IMR-90 (cell line): Measurements from ENCODE around the gene ANKRD27. TPM values are rescaled to one million over a fixed set of nuclear protein-coding genes. Genes with fewer than 3 reads are reported as not detected.

Experiments
- ATAC-seq: fragments of 200-7000 bp; cut with Tn5 transposase; 2 replicates; pipeline ENCODE4 v1.9.1; 2020; ENCODE audit warnings: low read depth, mild to moderate bottlenecking, moderate library complexity
- BruUV-seq: library from RNA; stranded (reverse); fragments of 400-500 nt; replicated peaks from 2 replicates; lab custom pipeline; 2021; lab: Mats Ljungman, UMichigan
- CTCF ChIA-PET: fragments of 300-600 bp; formaldehyde crosslinking; extraction: SDS; loops from one replicate; lab custom pipeline; 2021; ENCODE audit warnings: antibody characterized with exemption; lab: Yijun Ruan, JAX
- POLR2A ChIA-PET: fragments of 300-600 bp; sonication (Branson Sonifier 250); formaldehyde crosslinking; loops from one replicate; lab custom pipeline; 2022; ENCODE audit warnings: antibody characterized with exemption; ENCODE audit not compliant: unreplicated experiment; lab: Charles Lee
- DNase-seq: peaks from one replicate; pipeline ENCODE4 v3.0.0; 2013
- H2AFZ ChIP-seq: replicated peaks from 2 replicates; pipeline ENCODE3; 2013; ENCODE audit warnings: low read length, mild to moderate bottlenecking; ENCODE audit not compliant: poor library complexity
- H2AK5ac ChIP-seq: 2 replicates; pipeline ENCODE4 v1.6.1; 2013; ENCODE audit warnings: low read depth, low read length, inconsistent platforms
- H2AK9ac ChIP-seq: replicated peaks from 2 replicates; pipeline ENCODE3; 2013; ENCODE audit warnings: mild to moderate bottlenecking, low read depth, low read length, moderate library complexity; ENCODE audit not compliant: poor library complexity
- H2BK120ac ChIP-seq: 2 replicates; pipeline ENCODE4 v1.6.1; 2013; ENCODE audit warnings: low read depth, low read length, inconsistent platforms
- H2BK15ac ChIP-seq: 3 replicates; pipeline ENCODE4 v1.6.1; 2013; ENCODE audit warnings: low read depth, low read length, inconsistent platforms
- H2BK20ac ChIP-seq: 2 replicates; pipeline ENCODE4 v1.6.1; 2013; ENCODE audit warnings: low read depth, mild to moderate bottlenecking, inconsistent platforms, low read length, moderate library complexity
- H2BK5ac ChIP-seq: 2 replicates; pipeline ENCODE4 v1.6.1; 2013; ENCODE audit warnings: mild to moderate bottlenecking, low read depth, low read length, inconsistent platforms; ENCODE audit not compliant: poor library complexity, severe bottlenecking
- H3K14ac ChIP-seq: replicated peaks from 2 replicates; pipeline ENCODE4 v1.6.1; 2013; ENCODE audit warnings: low read depth, low read length, inconsistent platforms
- H3K18ac ChIP-seq: 2 replicates; pipeline ENCODE4 v1.6.1; 2013; ENCODE audit warnings: low read depth, low read length, control low read depth
- H3K23ac ChIP-seq: 2 replicates; pipeline ENCODE4 v1.6.1; 2013; ENCODE audit warnings: low read depth, low read length, inconsistent platforms
- H3K27ac ChIP-seq: 2 replicates; pipeline ENCODE4 v1.5.1; 2013; ENCODE audit warnings: mild to moderate bottlenecking, control low read depth, low read length; ENCODE audit not compliant: insufficient read depth
- H3K27me3 ChIP-seq: 2 replicates; pipeline ENCODE4 v1.6.1; 2013; ENCODE audit warnings: low read length; ENCODE audit not compliant: control insufficient read depth, insufficient read depth
- H3K36me3 ChIP-seq: 2 replicates; pipeline ENCODE4 v1.6.1; 2013; ENCODE audit warnings: low read length, mixed read lengths; ENCODE audit not compliant: control insufficient read depth, insufficient read depth
- H3K4ac ChIP-seq: 2 replicates; pipeline ENCODE4 v1.6.1; 2013; ENCODE audit warnings: low read depth, low read length, inconsistent platforms
- H3K4me1 ChIP-seq: 2 replicates; pipeline ENCODE4 v1.6.1; 2013; ENCODE audit warnings: low read length, mixed read lengths; ENCODE audit not compliant: control insufficient read depth, insufficient read depth
- H3K4me2 ChIP-seq: 2 replicates; pipeline ENCODE4 v1.6.1; 2013; ENCODE audit warnings: low read depth, mild to moderate bottlenecking, control low read depth, low read length, moderate library complexity
- H3K4me3 ChIP-seq: 2 replicates; pipeline ENCODE4 v1.5.1; 2013; ENCODE audit warnings: low read depth, mild to moderate bottlenecking, control low read depth, low read length, moderate library complexity; ENCODE audit not compliant: insufficient read depth
- H3K56ac ChIP-seq: 2 replicates; pipeline ENCODE4 v1.6.1; 2013; ENCODE audit warnings: low read length, inconsistent platforms; ENCODE audit not compliant: insufficient read depth; ENCODE audit errors: extremely low read depth
- H3K79me1 ChIP-seq, 2 experiments: 2 replicates each; pipeline ENCODE4 v1.6.1; 2013; ENCODE audit warnings: low read length in 2 of 2, inconsistent platforms in 1 of 2, low read depth in 1 of 2
- H3K9ac ChIP-seq: 2 replicates; pipeline ENCODE4 v1.6.1; 2013; ENCODE audit warnings: low read depth, low read length, control low read depth
- H3K9me1 ChIP-seq: 2 replicates; pipeline ENCODE4 v1.6.1; 2013; ENCODE audit warnings: low read length, inconsistent platforms; ENCODE audit not compliant: insufficient read depth
- H3K9me3 ChIP-seq: 2 replicates; pipeline ENCODE4 v1.6.1; 2013; ENCODE audit warnings: low read length; ENCODE audit not compliant: control insufficient read depth, insufficient read depth
- H4K20me1 ChIP-seq: 2 replicates; pipeline ENCODE4 v1.6.1; 2013; ENCODE audit warnings: low read length, inconsistent platforms; ENCODE audit not compliant: insufficient read depth
- H4K5ac ChIP-seq: 2 replicates; pipeline ENCODE4 v1.6.1; 2013; ENCODE audit warnings: mild to moderate bottlenecking, low read depth, low read length, control low read depth
- H4K8ac ChIP-seq, 2 experiments: 2 replicates each; pipeline ENCODE4 v1.6.1; 2013; ENCODE audit warnings: low read depth in 2 of 2, low read length in 2 of 2, control low read depth in 1 of 2, inconsistent platforms in 1 of 2
- H4K91ac ChIP-seq: 2 replicates; pipeline ENCODE4 v1.6.1; 2013; ENCODE audit warnings: low read depth, low read length, inconsistent platforms; ENCODE audit not compliant: insufficient read depth
- CEBPB ChIP-seq: IDR thresholded peaks from 2 replicates; pipeline ENCODE4 v1.6.1; 2012; ENCODE audit warnings: low read depth, low read length, improper control_type of control experiment
- MAFK ChIP-seq: IDR thresholded peaks from 2 replicates; pipeline ENCODE4 v1.6.1; 2012; ENCODE audit warnings: low read depth, low read length, improper control_type of control experiment
- MAZ ChIP-seq: IDR thresholded peaks from 2 replicates; pipeline ENCODE4 v1.6.1; 2012; ENCODE audit warnings: low read depth, mild to moderate bottlenecking, low read length, improper control_type of control experiment, moderate library complexity, borderline replicate concordance
- MXI1 ChIP-seq: IDR thresholded peaks from 2 replicates; pipeline ENCODE4 v1.6.1; 2012; ENCODE audit warnings: low read depth, mild to moderate bottlenecking, low read length, moderate library complexity, borderline replicate concordance
- NFE2L2 ChIP-seq: fragments of 150-350 bp; IDR thresholded peaks from 2 replicates; pipeline ENCODE4 v1.6.1; 2016; ENCODE audit warnings: low read depth, mild to moderate bottlenecking, low read length
- POLR2A ChIP-seq: IDR thresholded peaks from 2 replicates; pipeline ENCODE4 v1.6.1; 2012; ENCODE audit warnings: mild to moderate bottlenecking, low read depth, low read length
- RCOR1 ChIP-seq: IDR thresholded peaks from 2 replicates; pipeline ENCODE4 v1.6.1; 2012; ENCODE audit warnings: mild to moderate bottlenecking, low read length, improper control_type of control experiment; ENCODE audit not compliant: insufficient replicate concordance
- RFX5 ChIP-seq: IDR thresholded peaks from 2 replicates; pipeline ENCODE4 v1.8.0; 2012; ENCODE audit warnings: low read depth, mild to moderate bottlenecking, low read length, moderate library complexity
- SMC3 ChIP-seq: fragments of 150-350 bp; IDR thresholded peaks from 2 replicates; pipeline ENCODE4 v1.6.1; 2016; ENCODE audit warnings: low read depth, mild to moderate bottlenecking, antibody characterized with exemption, low read length, moderate library complexity
- USF2 ChIP-seq: fragments of 150-350 bp; IDR thresholded peaks from 2 replicates; pipeline ENCODE4 v1.6.1; 2017; ENCODE audit warnings: mild to moderate bottlenecking, antibody characterized with exemption, low read length, low read depth
- WGBS, 2 experiments: methylation state at CpG; one replicate each; pipeline versions ENCODE4 v1.1.5 to v1.1.7; 2013; ENCODE audit warnings: missing lambda C conversion rate in 2 of 2; ENCODE audit not compliant: insufficient read length in 1 of 2; ENCODE audit errors: extremely low coverage in 2 of 2; 5-methylcytosine and 5-hydroxymethylcytosine counted together
- dilution Hi-C: fragments of 300-500 bp; cut with HindIII; formaldehyde crosslinking; loops from one replicate; pipeline ENCODE4 v1.14.3; 2018; ENCODE audit warnings: low sequenced_read_pairs; ENCODE audit not compliant: unreplicated experiment
- in situ Hi-C: fragments of 300-500 bp; cut with MboI; formaldehyde crosslinking; loops from 3 replicates; pipeline ENCODE4 v1.14.3; 2019; ENCODE audit warnings: low sequenced_read_pairs, inconsistent platforms, mixed read lengths
- intact Hi-C: fragments of 100-400 bp; cut with micrococcal nuclease; formaldehyde crosslinking; loops from 2 replicates; pipeline ENCODE4 v1.10.0; 2022
- polyA plus RNA-seq, 3 experiments: library from polyadenylated mRNA; depleted of rRNA; stranded (reverse); fragments of >200 nt; gene quantifications; 2 replicates each; pipeline ENCODE4 v1.2.3, GENCODE V29; 2012; ENCODE audit warnings: low replicate concordance in 1 of 3
- total RNA-seq: library from RNA; depleted of rRNA; stranded (reverse); fragments of >200 nt; gene quantifications from 2 replicates; pipeline ENCODE4 v1.2.3, GENCODE V29; 2012
- TF ChIP-seq, protein P1 (sequence below): conservative IDR thresholded peaks from 2 replicates; pipeline ENCODE4 v1.5.1; 2012; ENCODE audit warnings: mild to moderate bottlenecking, low read depth, low read length, improper control_type of control experiment

ANKRD27 gene
- total and polyA plus RNA-seq, 2 of the 4 experiments (the other 2 are of a cell fraction), result 16.7 to 35.0 TPM

- intact Hi-C loops, result loop anchor here (5.0 kb wide), 1 partner anchor 1891 kb away; no protein-coding TSS in a partner anchor
- in situ Hi-C loops, result loop anchor here (25.0 kb wide), 1 partner anchor 1911 kb away; no protein-coding TSS in a partner anchor
Measured at GRCh38 chr19:32573492-32573794, 101.5 kb downstream of the ANKRD27 start.

More at GRCh38 chr19:32573492-32573794, 101.5 kb downstream of the ANKRD27 start:
- H3K79me1 ChIP-seq, result no peaks in the 10 kb centered on the region
- H3K9me1 ChIP-seq, result no peaks in the 10 kb centered on the region
- no peak overlapping the region for H2AK9ac ChIP-seq
- no peak overlapping the region for H3K4ac ChIP-seq
- no peak overlapping the region for H3K56ac ChIP-seq
- ATAC-seq (no peak), DNase-seq (no peak)
- WGBS, 2 experiments, result no CpG with 5 or more reads among the region's 3 CpGs
- H3K4me3 ChIP-seq, result no peak overlapping the region
- H2AFZ ChIP-seq, result no peak overlapping the region
- H2BK120ac ChIP-seq, result no peak overlapping the region
- H3K23ac ChIP-seq, result no peak overlapping the region
- H3K18ac ChIP-seq, result no peak overlapping the region
- H3K27ac ChIP-seq, result no peak overlapping the region
- BruUV-seq, result no TSS peak
- no peak overlapping the region for H2BK15ac ChIP-seq
- H2AK5ac ChIP-seq, result no peak overlapping the region
- no peak overlapping the region for H2BK5ac ChIP-seq
- no peak for TF ChIP-seq MXI1
- no peak for TF ChIP-seq CEBPB
- no peak for TF ChIP-seq RCOR1
- TF ChIP-seq SMC3, result no peak
- TF ChIP-seq NFE2L2, result no peak
- TF ChIP-seq USF2, result no peak
- no peak for TF ChIP-seq MAFK
- TF ChIP-seq, protein P1, sequence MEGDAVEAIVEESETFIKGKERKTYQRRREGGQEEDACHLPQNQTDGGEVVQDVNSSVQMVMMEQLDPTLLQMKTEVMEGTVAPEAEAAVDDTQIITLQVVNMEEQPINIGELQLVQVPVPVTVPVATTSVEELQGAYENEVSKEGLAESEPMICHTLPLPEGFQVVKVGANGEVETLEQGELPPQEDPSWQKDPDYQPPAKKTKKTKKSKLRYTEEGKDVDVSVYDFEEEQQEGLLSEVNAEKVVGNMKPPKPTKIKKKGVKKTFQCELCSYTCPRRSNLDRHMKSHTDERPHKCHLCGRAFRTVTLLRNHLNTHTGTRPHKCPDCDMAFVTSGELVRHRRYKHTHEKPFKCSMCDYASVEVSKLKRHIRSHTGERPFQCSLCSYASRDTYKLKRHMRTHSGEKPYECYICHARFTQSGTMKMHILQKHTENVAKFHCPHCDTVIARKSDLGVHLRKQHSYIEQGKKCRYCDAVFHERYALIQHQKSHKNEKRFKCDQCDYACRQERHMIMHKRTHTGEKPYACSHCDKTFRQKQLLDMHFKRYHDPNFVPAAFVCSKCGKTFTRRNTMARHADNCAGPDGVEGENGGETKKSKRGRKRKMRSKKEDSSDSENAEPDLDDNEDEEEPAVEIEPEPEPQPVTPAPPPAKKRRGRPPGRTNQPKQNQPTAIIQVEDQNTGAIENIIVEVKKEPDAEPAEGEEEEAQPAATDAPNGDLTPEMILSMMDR, result no peak
- no peak for TF ChIP-seq MAZ
- no peak for TF ChIP-seq POLR2A
- TF ChIP-seq RFX5, result no peak
- POLR2A ChIA-PET, result no interaction called here
- dilution Hi-C loops, result no loop called here
- H3K9me3 ChIP-seq, result no peaks in the 10 kb centered on the region
- H3K4me2 ChIP-seq, result no peak overlapping the region
- H4K91ac ChIP-seq, result no peak overlapping the region
- no peaks in the 10 kb centered on the region for H3K36me3 ChIP-seq
- no peak overlapping the region for H4K8ac ChIP-seq
- no peaks in the 10 kb centered on the region for H3K4me1 ChIP-seq
- H3K9ac ChIP-seq, result no peak overlapping the region
- H3K14ac ChIP-seq, result no peak overlapping the region
- H4K5ac ChIP-seq, result no peak overlapping the region
- CTCF ChIA-PET, result no interaction called here
- H4K20me1 ChIP-seq, result no peaks in the 10 kb centered on the region
- no peak overlapping the region for H2BK20ac ChIP-seq
- 0 out of 2 replicates have a peak, but pooled peaks cover 2% of the 10 kb centered on the region for H3K27me3 ChIP-seq
